ENCODE data around the gene ADCK1.

DNA sequence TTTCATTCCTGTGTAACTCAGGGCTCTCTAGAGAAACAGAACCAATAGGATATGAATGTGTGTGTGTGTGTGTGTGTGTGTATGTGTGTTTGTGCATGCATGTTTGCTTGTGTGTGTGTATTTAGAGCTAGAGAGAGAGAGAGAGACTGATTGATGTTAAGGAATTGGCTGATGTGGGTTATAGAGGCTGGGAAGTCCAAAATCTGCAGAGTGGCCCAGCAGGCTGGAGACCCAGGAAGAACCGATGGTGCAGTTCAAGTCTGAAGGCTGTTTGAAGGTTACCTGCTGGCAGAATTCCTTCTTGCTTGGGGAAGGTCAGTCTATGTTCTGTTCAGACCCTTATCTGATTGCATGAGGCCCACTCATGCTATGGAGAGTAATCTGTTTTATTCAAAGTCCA is 64.7 kb downstream of the ADCK1 start:
- TF ChIP-seq CTCF (IDR thresholded peaks at IDR 0.05) (no peak), POLR2AphosphoS5 (IDR thresholded peaks at IDR 0.05) (no peak), POLR2A (IDR thresholded peaks at IDR 0.05) (no peak)
